NT2/D1 (cell line): ENCODE results near the gene NPAS3.

Experiments used
- DNase-seq: peaks from one replicate; pipeline ENCODE4 v3.0.0-alpha.2; 2011; ENCODE audit warnings: low read depth, low spot score
- H3K27me3 ChIP-seq: 2 replicates; pipeline ENCODE4 v1.6.0; 2011; ENCODE audit warnings: mild to moderate bottlenecking; ENCODE audit not compliant: insufficient read length, insufficient read depth
- H3K36me3 ChIP-seq: 2 replicates; pipeline ENCODE4 v1.6.1; 2011; ENCODE audit warnings: mild to moderate bottlenecking, low read length, mixed read lengths; ENCODE audit not compliant: insufficient read depth, insufficient read length
- H3K4me1 ChIP-seq: 2 replicates; pipeline ENCODE4 v1.5.1; 2011; ENCODE audit not compliant: insufficient read depth, insufficient read length
- H3K4me3 ChIP-seq: 2 replicates; pipeline ENCODE4 v1.5.1; 2011; ENCODE audit warnings: low read depth; ENCODE audit not compliant: insufficient read length
- H3K9ac ChIP-seq: 2 replicates; pipeline ENCODE4 v1.6.0; 2011; ENCODE audit warnings: low read depth; ENCODE audit not compliant: insufficient read length
- H3K9me3 ChIP-seq: 2 replicates; pipeline ENCODE4 v1.5.1; 2011; ENCODE audit warnings: mild to moderate bottlenecking, low read length; ENCODE audit not compliant: insufficient read depth
- SUZ12 ChIP-seq: IDR thresholded peaks from 2 replicates; pipeline ENCODE4 v1.6.1; 2011; ENCODE audit not compliant: insufficient read length, insufficient read depth; ENCODE audit errors: extremely low read depth
- YY1 ChIP-seq: IDR thresholded peaks from 2 replicates; pipeline ENCODE4 v1.6.1; 2011; ENCODE audit not compliant: insufficient read length, insufficient read depth
- ZNF274 ChIP-seq: IDR thresholded peaks from 2 replicates; pipeline ENCODE4 v1.6.1; 2011; ENCODE audit warnings: mild to moderate bottlenecking, low read depth, low read length

The NPAS3 gene

GRCh38 chr14:33566082-33566481 is 627.4 kb downstream of the NPAS3 start:
- no peak for DNase-seq
- H3K27me3 ChIP-seq, result no peaks in the 10 kb centered on the region
- H3K9ac ChIP-seq, result no peak overlapping the region
- TF ChIP-seq SUZ12 (no peak), YY1 (no peak), ZNF274 (no peak)
- no peaks in the 10 kb centered on the region for H3K9me3 ChIP-seq
- no peaks in the 10 kb centered on the region for H3K4me1 ChIP-seq
- H3K36me3 ChIP-seq, result no peaks in the 10 kb centered on the region
- no peak overlapping the region for H3K4me3 ChIP-seq

- no peak for DNase-seq
- no peak for TF ChIP-seq YY1
- no peak for TF ChIP-seq ZNF274
- no peak for TF ChIP-seq SUZ12
- no peaks in the 10 kb centered on the region for H3K36me3 ChIP-seq
- no peaks in the 10 kb centered on the region for H3K4me1 ChIP-seq
- no peak overlapping the region for H3K9ac ChIP-seq
- H3K4me3 ChIP-seq, result no peak overlapping the region
- H3K27me3 ChIP-seq, result no peaks in the 10 kb centered on the region
- no peaks in the 10 kb centered on the region for H3K9me3 ChIP-seq
These were observed 628.5 kb downstream of the NPAS3 start for GRCh38 chr14:33567023-33567728.

- H3K27me3 ChIP-seq, result no peaks in the 10 kb centered on the region
- H3K9ac ChIP-seq, result no peak overlapping the region
- no peaks in the 10 kb centered on the region for H3K4me1 ChIP-seq
- H3K36me3 ChIP-seq, result no peaks in the 10 kb centered on the region
- no peak overlapping the region for H3K4me3 ChIP-seq
- no peaks in the 10 kb centered on the region for H3K9me3 ChIP-seq
- DNase-seq, result no peak
- TF ChIP-seq YY1, result no peak
These were observed 629.1 kb downstream of the NPAS3 start for GRCh38 chr14:33567731-33568130.

GRCh38 chr14:33568935-33569579 is 630.4 kb downstream of the NPAS3 start:
- no peak overlapping the region for H3K4me3 ChIP-seq
- TF ChIP-seq SUZ12 (no peak), YY1 (no peak), ZNF274 (no peak)
- H3K9ac ChIP-seq, result no peak overlapping the region
- H3K4me1 ChIP-seq, result no peaks in the 10 kb centered on the region
- no peak for DNase-seq
- H3K36me3 ChIP-seq, result no peaks in the 10 kb centered on the region
- H3K9me3 ChIP-seq, result no peaks in the 10 kb centered on the region
- H3K27me3 ChIP-seq, result no peaks in the 10 kb centered on the region

- H3K36me3 ChIP-seq, result no peaks in the 10 kb centered on the region
- no peak for DNase-seq
- no peaks in the 10 kb centered on the region for H3K4me1 ChIP-seq
- H3K4me3 ChIP-seq, result no peak overlapping the region
- H3K9me3 ChIP-seq, result no peaks in the 10 kb centered on the region
- TF ChIP-seq ZNF274 (no peak), YY1 (no peak)
- H3K27me3 ChIP-seq, result no peaks in the 10 kb centered on the region
- H3K9ac ChIP-seq, result no peak overlapping the region
These were observed 631.4 kb downstream of the NPAS3 start for GRCh38 chr14:33569821-33570687.

GRCh38 chr14:33570694-33571310 is 632.1 kb downstream of the NPAS3 start:
- no peak for DNase-seq
- H3K9ac ChIP-seq, result no peak overlapping the region
- no peaks in the 10 kb centered on the region for H3K36me3 ChIP-seq
- TF ChIP-seq SUZ12, result no peak
- TF ChIP-seq YY1, result no peak
- TF ChIP-seq ZNF274, result no peak
- no peaks in the 10 kb centered on the region for H3K4me1 ChIP-seq
- H3K4me3 ChIP-seq, result no peak overlapping the region
- H3K27me3 ChIP-seq, result no peaks in the 10 kb centered on the region
- no peaks in the 10 kb centered on the region for H3K9me3 ChIP-seq
